GM12878 (cell line): Measurements from ENCODE around the gene AP3M1. TPM values are rescaled to one million over a fixed set of nuclear protein-coding genes. Genes with fewer than 3 reads are reported as not detected.
A peak's percentile ranks its signal among the peaks of the same experiment; 100 is the strongest.

Experiments
- ATAC-seq: fragments of 200-7000 bp; cut with Tn5 transposase; 3 replicates; pipeline ENCODE4 v1.9.1; 2020; ENCODE audit warnings: mild to moderate bottlenecking, moderate library complexity
- BruUV-seq: library from RNA; stranded (reverse); fragments of 400-500 nt; replicated peaks from 2 replicates; lab custom pipeline; 2021; lab: Mats Ljungman, UMichigan
- CTCF ChIA-PET: fragments of 300-600 bp; sonication (Branson Sonifier 250); formaldehyde crosslinking; extraction: SDS; loops from one replicate; lab custom pipeline; 2021; ENCODE audit warnings: inconsistent platforms; lab: Yijun Ruan, JAX
- POLR2A ChIA-PET: fragments of 350-600 bp; formaldehyde crosslinking; extraction: SDS; loops from one replicate; lab custom pipeline; 2021; ENCODE audit warnings: inconsistent platforms; lab: Charles Lee
- RAD21 ChIA-PET: fragments of 300-600 bp; sonication (Branson Sonifier 250); formaldehyde crosslinking; loops from one replicate; lab custom pipeline; 2023; ENCODE audit warnings: antibody characterized with exemption; ENCODE audit not compliant: unreplicated experiment; lab: Charles Lee
- SMC1A ChIA-PET: fragments of 300-600 bp; sonication (Branson Sonifier 250); formaldehyde crosslinking; loops from one replicate; lab custom pipeline; 2023; ENCODE audit not compliant: unreplicated experiment, uncharacterized antibody; lab: Charles Lee
- DNase-seq: peaks from one replicate; pipeline ENCODE4 v3.0.0-alpha.2; 2011; ENCODE audit warnings: low read depth, low spot score
- FAIRE-seq: peaks from 3 replicates; lab custom pipeline; 2011; peaks lifted over from hg19 to GRCh38; lab: Jason Lieb, UNC
- H2AFZ ChIP-seq: 2 replicates; pipeline ENCODE4 v1.6.0; 2011; ENCODE audit warnings: low read depth, low read length, control low read depth; ENCODE audit not compliant: control insufficient read depth
- H3K27ac ChIP-seq: 2 replicates; pipeline ENCODE4 v1.5.1; 2011; ENCODE audit warnings: control low read depth; ENCODE audit not compliant: control insufficient read depth, insufficient read depth
- H3K27me3 ChIP-seq, 2 experiments: replicated peaks in 1 of 2; 2 replicates each; pipeline versions ENCODE4 v1.6.0 to v1.6.1; 2011; ENCODE audit warnings: low read length in 1 of 2; ENCODE audit not compliant: control insufficient read depth in 2 of 2, insufficient read depth in 2 of 2
- H3K36me3 ChIP-seq, 2 experiments: 2 replicates each; pipeline ENCODE4 v1.5.1; 2011; ENCODE audit warnings: low read length in 1 of 2; ENCODE audit not compliant: control insufficient read depth in 2 of 2, insufficient read depth in 2 of 2
- H3K4me1 ChIP-seq: 2 replicates; pipeline ENCODE4 v1.6.1; 2011; ENCODE audit warnings: mild to moderate bottlenecking, low read length, moderate library complexity, mixed read lengths; ENCODE audit not compliant: control insufficient read depth, insufficient read depth
- H3K4me2 ChIP-seq: 2 replicates; pipeline ENCODE4 v1.6.0; 2011; ENCODE audit warnings: control low read depth; ENCODE audit not compliant: control insufficient read depth, insufficient read depth
- H3K4me3 ChIP-seq: fragments of 200-600 bp; sonication (generic); 2 replicates; pipeline ENCODE4 v1.5.1; 2016
- H3K79me2 ChIP-seq: 2 replicates; pipeline ENCODE4 v1.6.0; 2011; ENCODE audit warnings: low read length; ENCODE audit not compliant: control insufficient read depth, insufficient read depth
- H3K9ac ChIP-seq: 2 replicates; pipeline ENCODE4 v1.8.0; 2011; ENCODE audit warnings: low read length, control low read depth, mixed read lengths; ENCODE audit not compliant: control insufficient read depth, insufficient read depth
- H3K9me3 ChIP-seq: replicated peaks from 3 replicates; pipeline ENCODE4 v1.5.1; 2011; ENCODE audit warnings: mild to moderate bottlenecking, low read length; ENCODE audit not compliant: control insufficient read depth, insufficient read depth
- H4K20me1 ChIP-seq: 2 replicates; pipeline ENCODE4 v1.6.0; 2011; ENCODE audit not compliant: control insufficient read depth, insufficient read depth
- BMI1 ChIP-seq: fragments of 450-650 bp; IDR thresholded peaks from 2 replicates; pipeline ENCODE4 v1.6.1; 2016; ENCODE audit warnings: mild to moderate bottlenecking, moderate library complexity, borderline replicate concordance
- CBX5 ChIP-seq: sonication (generic); IDR thresholded peaks from 2 replicates; pipeline ENCODE4 v1.6.1; 2016; ENCODE audit warnings: low read depth, moderate library complexity, mild to moderate bottlenecking, inconsistent platforms
- ETV6 ChIP-seq, 2 experiments: fragments of 450-650 bp in 1 of 2; IDR thresholded peaks in 1 of 2; conservative IDR thresholded peaks in 1 of 2; 2 replicates each; pipeline ENCODE4 v1.6.1; 2014; ENCODE audit warnings: antibody characterized with exemption in 1 of 2, borderline replicate concordance in 1 of 2, low read depth in 1 of 2, mild to moderate bottlenecking in 1 of 2, moderate library complexity in 1 of 2
- MTA2 ChIP-seq: fragments of 450-650 bp; IDR thresholded peaks from 2 replicates; pipeline ENCODE4 v1.6.1; 2016; ENCODE audit warnings: low read depth, mild to moderate bottlenecking, moderate library complexity
- MYC ChIP-seq: IDR thresholded peaks from 2 replicates; pipeline ENCODE4 v1.6.1; 2011; ENCODE audit warnings: mild to moderate bottlenecking, low read length, moderate library complexity, inconsistent platforms; ENCODE audit not compliant: insufficient read depth, insufficient replicate concordance, insufficient read length, severe bottlenecking
- NFIC ChIP-seq: IDR thresholded peaks from 2 replicates; pipeline ENCODE4 v1.6.1; 2012; ENCODE audit warnings: low read depth, mild to moderate bottlenecking, inconsistent platforms, low read length, moderate library complexity
- NFYA ChIP-seq: IDR thresholded peaks from 2 replicates; pipeline ENCODE4 v1.6.1; 2011; ENCODE audit warnings: low read depth, mild to moderate bottlenecking, low read length, improper control_type of control experiment, borderline replicate concordance
- NR2C2 ChIP-seq: IDR thresholded peaks from 2 replicates; pipeline ENCODE4 v1.6.1; 2011; ENCODE audit warnings: borderline replicate concordance, low read depth; ENCODE audit not compliant: control insufficient read depth, insufficient read length
- NRF1 ChIP-seq: conservative IDR thresholded peaks from 2 replicates; pipeline ENCODE4 v1.6.1; 2011; ENCODE audit warnings: mild to moderate bottlenecking, low read depth, low read length, improper control_type of control experiment
- PAX5 ChIP-seq: IDR thresholded peaks from 2 replicates; pipeline ENCODE4 v1.6.1; 2011; ENCODE audit warnings: low read depth, low read length, borderline replicate concordance
- PAX8 ChIP-seq: fragments of 450-650 bp; IDR thresholded peaks from 2 replicates; pipeline ENCODE4 v1.6.1; 2017; ENCODE audit warnings: mild to moderate bottlenecking, moderate library complexity
- POLR2A ChIP-seq: IDR thresholded peaks from 2 replicates; pipeline ENCODE4 v1.6.1; 2011; ENCODE audit warnings: low read depth, mild to moderate bottlenecking, low read length
- RAD51 ChIP-seq: fragments of 450-650 bp; IDR thresholded peaks from 2 replicates; pipeline ENCODE4 v1.6.1; 2016; ENCODE audit warnings: moderate library complexity, mild to moderate bottlenecking, inconsistent platforms
- RB1 ChIP-seq: fragments of 450-650 bp; formaldehyde crosslinking; IDR thresholded peaks from 2 replicates; pipeline ENCODE4 v1.6.1; 2017; ENCODE audit warnings: mild to moderate bottlenecking, borderline replicate concordance
- RELA ChIP-seq: fragments of 450-650 bp; IDR thresholded peaks from 2 replicates; pipeline ENCODE4 v1.8.0; 2014; ENCODE audit warnings: borderline replicate concordance; ENCODE audit not compliant: partially characterized antibody
- SIX5 ChIP-seq: IDR thresholded peaks from 2 replicates; pipeline ENCODE4 v1.6.1; 2011; ENCODE audit warnings: mild to moderate bottlenecking, low read depth, low read length, moderate library complexity; ENCODE audit not compliant: severe bottlenecking
- STAT1 ChIP-seq: fragments of 450-650 bp; conservative IDR thresholded peaks from 2 replicates; pipeline ENCODE4 v1.6.1; 2014; ENCODE audit warnings: antibody characterized with exemption, mild to moderate bottlenecking
- SUZ12 ChIP-seq: fragments of 200-600 bp; sonication (generic); IDR thresholded peaks from one replicate; pipeline ENCODE4 v1.6.1; 2018; ENCODE audit warnings: antibody characterized with exemption, mild to moderate bottlenecking; ENCODE audit not compliant: unreplicated experiment
- ZZZ3 ChIP-seq: IDR thresholded peaks from 2 replicates; pipeline ENCODE4 v1.6.1; 2011; ENCODE audit warnings: low read depth; ENCODE audit not compliant: control insufficient read depth, insufficient read length
- whole genome bisulfite sequencing: methylation state at CpG from one replicate; pipeline ENCODE4 v1.1.6; 2016; ENCODE audit warnings: low lambda C conversion rate; ENCODE audit not compliant: insufficient replicate concordance, insufficient coverage; ENCODE audit errors: missing lambda C conversion rate; 5-methylcytosine and 5-hydroxymethylcytosine counted together
- in situ Hi-C: fragments of 300-500 bp; cut with MboI; formaldehyde crosslinking; loops from 9 replicates; pipeline ENCODE4 v1.14.3; 2018; ENCODE audit warnings: mixed read lengths
- intact Hi-C: fragments of 100-400 bp; cut with micrococcal nuclease; formaldehyde crosslinking; loops from one replicate; pipeline ENCODE4 v1.14.2; 2022; ENCODE audit not compliant: unreplicated experiment
- polyA plus RNA-seq, 11 experiments: library from polyadenylated mRNA; depleted of rRNA in 4 of 11; unstranded in 6 of 11; stranded (reverse) in 5 of 11; fragments of >200 nt; fragmentation: Nextera tagmentation in 4 of 11; fragmentation: Illumina TruSeq in 1 of 11; extraction: Ambion mirVana in 4 of 11; extraction: Trizol in 1 of 11; gene quantifications; 1 replicate in 1 of 11; 2 replicates in 10 of 11; pipeline versions ENCODE4 v1.2.1 to v1.2.3, GENCODE V29; 2011 to 2016; ENCODE audit warnings: inconsistent platforms in 2 of 11, missing spikeins in 2 of 11, low read depth in 1 of 11
- total RNA-seq, 4 experiments: library from RNA; depleted of rRNA in 3 of 4; stranded (reverse); fragments of >200 nt in 3 of 4; fragmentation: Illumina TruSeq in 1 of 4; extraction: Trizol in 1 of 4; gene quantifications; 2 replicates each; pipeline versions ENCODE4 v1.2.1 to v1.2.3, GENCODE V29; 2013 to 2021
- TF ChIP-seq, protein P1 (sequence below): IDR thresholded peaks from 2 replicates; pipeline ENCODE4 v1.6.1; 2011; ENCODE audit warnings: low read depth, low read length, improper control_type of control experiment, borderline replicate concordance

AP3M1 gene
- total and polyA plus RNA-seq, 10 of the 15 experiments (the other 5 are each of a cell fraction or from before 2014, with no cell fraction given): 22.1 to 83.4 (median 47.7) TPM

DNA sequence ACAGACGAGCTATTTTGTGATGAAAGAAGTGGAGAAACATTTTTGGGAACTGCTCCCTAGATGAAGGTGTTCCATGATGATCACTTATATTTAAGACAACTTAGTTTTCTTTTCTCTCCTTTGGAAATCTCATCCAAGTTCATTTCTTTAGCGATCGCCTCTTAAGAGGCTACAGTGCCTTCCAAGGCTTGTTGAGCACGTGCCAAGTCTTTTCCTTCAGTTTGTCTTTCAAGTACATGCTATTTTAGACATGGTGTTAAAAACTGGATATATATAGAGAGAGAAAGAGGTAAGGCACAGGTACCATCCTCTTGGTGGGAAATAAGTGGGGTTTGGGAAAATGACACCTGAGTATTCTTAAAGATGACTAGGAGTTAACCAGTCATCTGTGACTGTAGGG is 3.0 kb upstream of the AP3M1 start:
- DNase-seq: no peak
- no peak for FAIRE-seq
- intact Hi-C loops (loop anchor here (10.0 kb wide), 1 partner anchor 671 kb away; the partner anchor contains the start of gene KAT6B), in situ Hi-C loops (no loop called here)
- Histone ChIP-seq H3K9ac (peak overlapping the region; percentile 48), H3K36me3 (no peaks in the 10 kb centered on the region), H3K9me3 (no peaks in the 10 kb centered on the region), H3K4me2 (peak overlapping the region; percentile 84), H3K27ac (no peak overlapping the region), H3K79me2 (peaks cover 89% of the 10 kb centered on the region), H3K4me1 (peaks cover 19% of the 10 kb centered on the region), H3K4me3 (peak overlapping the region; percentile 68; the same call in 1 of the 2 replicates), H2AFZ (no peak overlapping the region), H4K20me1 (no peaks in the 10 kb centered on the region), H3K27me3 (no peaks in the 10 kb centered on the region)
- no TSS peak for BruUV-seq
- ChIA-PET SMC1A (interaction anchor here (0.9 to 6.6 kb wide), 8 partner anchors 14 to 81 kb away, joined by 3 to 78 read pairs (median 4); no protein-coding TSS in a partner anchor), CTCF (interaction anchor here (0.6 to 6.4 kb wide), 8 partner anchors 14 to 866 kb away, joined by 3 to 51 read pairs (median 3); no protein-coding TSS in a partner anchor), POLR2A (interaction anchor here (0.8 to 2.2 kb wide), 3 partner anchors 9 to 15 kb away, joined by 4 to 11 read pairs (median 8); no protein-coding TSS in a partner anchor), RAD21 (interaction anchor here (1.3 to 6.4 kb wide), 5 partner anchors 9 to 58 kb away, joined by 3 to 58 read pairs (median 4); no protein-coding TSS in a partner anchor)
- TF ChIP-seq RELA (no peak), CBX5 (no peak), SUZ12 (no peak), NR2C2 (no peak), NFYA (no peak), BMI1 (no peak), NRF1 (no peak), ETV6 (conservative IDR thresholded peaks at IDR 0.05 in 1 of 2, IDR thresholded peaks at IDR 0.05 in 1 of 2; ENCODE audit: borderline replicate concordance in 1 of 2, low read depth in 1 of 2) (no peak), STAT1 (no peak), ZZZ3 (no peak), SIX5 (no peak), RAD51 (no peak), PAX8 (no peak), NFIC (no peak), MTA2 (no peak), PAX5 (no peak), POLR2A (no peak), MYC (no peak), RB1 (no peak)
- TF ChIP-seq, protein P1, sequence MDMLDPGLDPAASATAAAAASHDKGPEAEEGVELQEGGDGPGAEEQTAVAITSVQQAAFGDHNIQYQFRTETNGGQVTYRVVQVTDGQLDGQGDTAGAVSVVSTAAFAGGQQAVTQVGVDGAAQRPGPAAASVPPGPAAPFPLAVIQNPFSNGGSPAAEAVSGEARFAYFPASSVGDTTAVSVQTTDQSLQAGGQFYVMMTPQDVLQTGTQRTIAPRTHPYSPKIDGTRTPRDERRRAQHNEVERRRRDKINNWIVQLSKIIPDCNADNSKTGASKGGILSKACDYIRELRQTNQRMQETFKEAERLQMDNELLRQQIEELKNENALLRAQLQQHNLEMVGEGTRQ: no peak
- no peak for ATAC-seq
- WGBS: 88% methylated on average over 4 of the region's 4 CpGs
